GM13976 (cell line): ENCODE data around the gene WNT3A.

Source experiments
- DNase-seq: peaks from one replicate; pipeline ENCODE4 v3.0.0; 2012; ENCODE audit warnings: low spot score
- CTCF ChIP-seq: IDR thresholded peaks from 2 replicates; pipeline ENCODE4 v1.5.1; 2012; ENCODE audit warnings: borderline replicate concordance, mild to moderate bottlenecking; ENCODE audit not compliant: insufficient read depth; ENCODE audit errors: extremely low read depth, missing control alignments, control extremely low read depth
- in situ Hi-C: fragments of 300-500 bp; cut with MboI; formaldehyde crosslinking; loops from one replicate; pipeline ENCODE4 v1.12.0; 2022; ENCODE audit warnings: low sequenced_read_pairs, mixed read lengths, inconsistent platforms; ENCODE audit not compliant: unreplicated experiment

Gene WNT3A

GRCh38 chr1:228085287-228085951 lies 78.6 kb downstream of the WNT3A start:
- in situ Hi-C loops, result no loop called here
- DNase-seq, result no peak

GRCh38 chr1:228087771-228088251 lies 81.0 kb downstream of the WNT3A start:
- no peak for DNase-seq
- in situ Hi-C loops, result no loop called here
- TF ChIP-seq CTCF, result no peak

More at GRCh38 chr1:228085287-228085951, 78.6 kb downstream of the WNT3A start:
- TF ChIP-seq CTCF, result no peak

GRCh38 chr1:228088586-228089498 lies 82.0 kb downstream of the WNT3A start:
- DNase-seq, result no peak
- in situ Hi-C loops, result no loop called here
- TF ChIP-seq CTCF, result no peak

GRCh38 chr1:228089519-228090380 lies 83.0 kb downstream of the WNT3A start:
- in situ Hi-C loops, result no loop called here
- no peak for DNase-seq

GRCh38 chr1:228090613-228091081 lies 83.8 kb downstream of the WNT3A start:
- no peak for DNase-seq
- in situ Hi-C loops, result no loop called here
- TF ChIP-seq CTCF, result no peak

More at GRCh38 chr1:228089519-228090380, 83.0 kb downstream of the WNT3A start:
- TF ChIP-seq CTCF, result no peak

- TF ChIP-seq CTCF, result no peak
- no peak for DNase-seq
- in situ Hi-C loops, result no loop called here
Observed at GRCh38 chr1:228091084-228091483, 84.3 kb downstream of the WNT3A start.
